Activated naive CD8-positive, alpha-beta T cell treated with anti-CD3 and anti-CD28 coated beads, Interleukin-2, amount 50 U/mL, for 24 hours (primary cell): ENCODE data around the gene HOXA7.

Experiments
- ATAC-seq: fragments of 150-1000 bp; cut with Tn5 transposase; one replicate; pipeline ENCODE4 v1.10.0; 2021
- DNase-seq: peaks from one replicate; pipeline ENCODE4 v3.0.0; 2021
- H3K27ac Mint-ChIP-seq: one replicate; pipeline ENCODE4 v1.8.0; 2021; ENCODE audit warnings: mild to moderate bottlenecking, mixed read lengths
- H3K27me3 Mint-ChIP-seq: one replicate; pipeline ENCODE4 v1.8.0; 2021; ENCODE audit warnings: mixed read lengths
- H3K36me3 Mint-ChIP-seq: one replicate; pipeline ENCODE4 v1.8.0; 2021; ENCODE audit warnings: low read depth, mixed read lengths
- H3K4me1 Mint-ChIP-seq: one replicate; pipeline ENCODE4 v1.8.0; 2021; ENCODE audit warnings: mixed read lengths
- H3K4me3 Mint-ChIP-seq: one replicate; pipeline ENCODE4 v1.8.0; 2021; ENCODE audit warnings: mild to moderate bottlenecking, moderate library complexity, mixed read lengths
- H3K9me3 Mint-ChIP-seq: one replicate; pipeline ENCODE4 v1.8.0; 2021; ENCODE audit warnings: mixed read lengths

HOXA7 gene

GRCh38 chr7:27128776-27129728 lies 27.4 kb downstream of the HOXA7 start:
- H3K27ac Mint-ChIP-seq: no peak overlapping the region
- DNase-seq (no peak), ATAC-seq (no peak)
- H3K27me3 Mint-ChIP-seq: peaks cover 49% of the 10 kb centered on the region
- no peaks in the 10 kb centered on the region for H3K9me3 Mint-ChIP-seq
- no peaks in the 10 kb centered on the region for H3K36me3 Mint-ChIP-seq
- no peak overlapping the region for H3K4me3 Mint-ChIP-seq
- peaks cover 10% of the 10 kb centered on the region for H3K4me1 Mint-ChIP-seq

- H3K27me3 Mint-ChIP-seq: peaks cover 40% of the 10 kb centered on the region
- no peak overlapping the region for H3K4me3 Mint-ChIP-seq
- H3K36me3 Mint-ChIP-seq: no peaks in the 10 kb centered on the region
Observed at GRCh38 chr7:27128034-27128433, 28.4 kb downstream of the HOXA7 start.

DNA sequence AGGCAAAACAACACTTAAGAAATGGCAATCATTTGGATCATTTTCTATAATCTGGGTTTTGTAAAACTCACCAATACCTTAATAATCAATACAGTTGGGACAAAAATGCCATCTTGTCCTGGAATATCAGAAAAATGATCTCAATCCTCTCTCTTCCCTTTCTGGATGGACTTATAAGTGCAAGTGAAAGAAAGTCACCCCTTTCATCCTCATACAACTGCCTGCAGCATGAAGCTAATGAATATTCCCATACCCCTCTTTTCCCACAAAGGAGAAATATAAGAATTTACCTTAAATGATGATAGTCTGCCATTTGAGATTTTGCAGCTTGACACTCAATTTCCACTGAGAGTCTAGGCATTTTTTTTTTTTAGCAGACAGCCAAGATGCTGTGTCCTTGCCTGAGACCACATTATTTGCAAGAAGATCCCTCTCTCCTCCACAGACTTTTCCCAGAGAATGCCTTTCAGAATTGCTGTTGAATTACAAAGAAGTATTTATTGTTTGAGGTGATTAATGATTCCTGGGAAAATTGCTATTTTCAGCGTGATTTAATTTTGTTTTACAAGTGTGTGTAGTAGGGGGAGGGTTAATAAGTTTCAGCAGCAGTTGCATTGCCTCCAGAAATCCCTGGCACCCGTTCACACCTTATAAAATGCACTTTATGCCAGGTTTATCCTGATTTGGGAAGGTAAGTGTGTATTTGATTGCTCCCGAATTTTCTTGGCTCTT lies 29.7 kb downstream of the HOXA7 start:
- Mint-ChIP-seq H3K4me1 (peaks cover 4% of the 10 kb centered on the region), H3K36me3 (no peaks in the 10 kb centered on the region), H3K27me3 (peaks cover 31% of the 10 kb centered on the region), H3K27ac (no peak overlapping the region), H3K4me3 (no peak overlapping the region), H3K9me3 (no peaks in the 10 kb centered on the region)
- ATAC-seq (no peak), DNase-seq (no peak)

More at GRCh38 chr7:27128034-27128433, 28.4 kb downstream of the HOXA7 start:
- H3K4me1 Mint-ChIP-seq: peaks cover 4% of the 10 kb centered on the region
- no peaks in the 10 kb centered on the region for H3K9me3 Mint-ChIP-seq
- H3K27ac Mint-ChIP-seq: no peak overlapping the region
- DNase-seq: no peak
- no peak for ATAC-seq

GRCh38 chr7:27125986-27126394 lies 30.5 kb downstream of the HOXA7 start:
- no peaks in the 10 kb centered on the region for H3K36me3 Mint-ChIP-seq
- peaks cover 26% of the 10 kb centered on the region for H3K27me3 Mint-ChIP-seq
- no peak overlapping the region for H3K4me3 Mint-ChIP-seq
- no peak overlapping the region for H3K27ac Mint-ChIP-seq
- H3K9me3 Mint-ChIP-seq: no peaks in the 10 kb centered on the region
- no peak for ATAC-seq
- no peak for DNase-seq
- no peaks in the 10 kb centered on the region for H3K4me1 Mint-ChIP-seq

DNA sequence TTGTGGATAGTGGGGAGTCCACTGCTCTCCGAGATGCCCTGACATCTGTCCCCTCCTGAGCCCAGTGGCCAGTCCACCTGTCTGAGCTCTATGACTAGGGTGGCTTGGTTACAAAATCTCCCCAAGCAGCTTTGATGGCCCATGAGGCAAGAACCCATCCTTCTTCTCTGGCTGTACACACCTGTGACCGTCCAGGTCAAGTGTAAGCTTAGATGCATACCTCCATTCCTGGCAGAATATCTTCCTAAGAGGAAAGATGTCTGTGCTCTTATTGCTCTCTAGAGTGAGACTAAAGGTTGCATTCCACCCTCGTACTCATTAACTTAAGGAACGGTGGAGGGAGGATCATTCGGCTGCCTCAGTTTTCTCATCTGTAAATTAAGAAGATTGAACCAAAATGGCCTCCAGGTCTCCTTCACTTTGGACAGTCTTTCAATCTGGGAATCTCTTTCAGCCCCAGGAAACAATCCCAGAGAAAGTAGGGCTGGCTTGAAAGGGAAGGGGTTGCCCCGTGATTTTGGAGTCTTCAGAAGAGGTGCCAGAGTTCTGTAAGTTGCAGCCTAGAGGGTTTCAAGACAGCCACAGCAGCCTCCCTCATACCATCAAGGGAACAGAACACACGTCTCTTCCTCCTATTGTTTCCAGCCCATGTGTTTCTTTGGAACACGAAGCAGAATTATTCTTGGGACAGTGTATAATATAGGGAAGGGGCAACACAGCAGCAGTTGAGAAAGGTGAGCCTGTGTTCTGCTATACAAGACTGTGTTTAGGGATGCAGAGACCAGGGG lies 31.4 kb downstream of the HOXA7 start:
- Mint-ChIP-seq H3K27me3 (peaks cover 26% of the 10 kb centered on the region), H3K4me3 (no peak overlapping the region), H3K4me1 (no peaks in the 10 kb centered on the region), H3K27ac (no peak overlapping the region), H3K9me3 (no peaks in the 10 kb centered on the region), H3K36me3 (no peaks in the 10 kb centered on the region)
- ATAC-seq: no peak
- no peak for DNase-seq

DNA sequence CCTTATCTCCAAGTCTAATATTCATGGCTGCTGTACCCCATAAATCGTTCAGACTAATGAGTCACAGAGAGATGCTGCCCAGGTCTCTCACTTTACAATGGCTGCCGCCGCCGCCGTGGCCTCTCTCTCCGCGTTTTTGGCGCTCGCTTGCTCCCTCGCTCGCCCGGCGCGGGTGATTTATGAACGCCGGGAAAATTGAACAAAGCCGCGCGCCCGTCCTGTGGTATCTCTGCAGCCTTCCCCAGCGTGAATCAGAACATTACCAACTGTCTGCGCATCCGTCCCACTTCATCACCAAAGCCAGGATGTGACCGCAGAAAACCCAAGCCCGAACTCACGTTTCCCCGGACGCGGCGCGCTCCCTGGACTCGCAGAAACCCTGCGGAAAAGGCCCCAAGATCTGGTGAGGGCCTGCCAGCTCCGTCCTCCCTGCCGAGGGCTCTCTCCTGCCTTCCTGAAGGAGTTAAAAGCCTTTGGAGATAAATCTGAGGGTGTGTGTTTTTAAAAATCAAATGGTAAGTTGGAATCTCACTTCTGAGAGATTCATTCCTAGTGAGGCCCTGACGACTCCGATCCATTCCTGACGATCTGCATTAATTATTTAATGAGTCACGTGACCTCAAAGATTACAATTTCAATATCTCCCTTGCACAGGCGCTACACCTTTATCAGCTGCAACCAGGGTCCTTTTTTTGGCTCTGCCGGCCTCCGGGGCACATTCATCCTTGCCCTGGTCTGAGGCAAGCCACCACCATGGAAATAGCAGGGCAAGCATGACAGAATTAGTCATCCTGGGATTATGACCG lies 32.2 kb downstream of the HOXA7 start:
- DNase-seq (no peak), ATAC-seq (no peak)
- Mint-ChIP-seq H3K4me3 (no peak overlapping the region), H3K9me3 (no peaks in the 10 kb centered on the region), H3K36me3 (no peaks in the 10 kb centered on the region), H3K27ac (no peak overlapping the region), H3K27me3 (peaks cover 22% of the 10 kb centered on the region), H3K4me1 (no peaks in the 10 kb centered on the region)

DNA sequence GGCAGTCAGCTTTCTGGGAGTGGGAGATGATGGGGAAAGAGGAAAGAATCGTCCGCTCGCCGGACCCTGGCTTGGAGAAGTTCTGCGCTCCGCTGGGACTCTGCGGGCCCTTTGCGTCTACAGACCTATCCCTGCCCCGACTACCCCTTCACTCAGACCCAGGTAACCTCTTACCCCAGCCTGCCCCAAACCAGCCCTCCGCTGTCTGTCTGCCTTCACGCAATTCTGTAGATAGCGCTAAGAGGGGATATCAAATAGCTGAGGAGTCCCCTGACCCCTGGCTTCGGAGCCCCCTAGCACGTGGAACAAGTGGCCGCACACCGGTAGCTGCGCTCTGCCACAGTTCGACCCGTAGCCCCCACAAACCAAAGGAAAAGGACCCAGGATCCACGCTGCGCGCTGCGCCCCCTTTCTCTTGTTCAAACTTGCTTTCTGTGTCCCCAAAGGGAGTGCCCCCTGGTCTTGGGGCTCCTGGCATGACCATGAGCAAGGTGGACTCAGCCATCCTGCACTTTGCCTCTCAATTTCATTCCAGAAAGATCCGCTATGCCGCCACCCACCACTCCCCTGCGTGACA lies 32.9 kb downstream of the HOXA7 start:
- Mint-ChIP-seq H3K9me3 (no peaks in the 10 kb centered on the region), H3K27me3 (peaks cover 18% of the 10 kb centered on the region), H3K4me3 (no peak overlapping the region), H3K27ac (no peak overlapping the region), H3K4me1 (no peaks in the 10 kb centered on the region), H3K36me3 (no peaks in the 10 kb centered on the region)
- ATAC-seq (no peak), DNase-seq (no peak)

DNA sequence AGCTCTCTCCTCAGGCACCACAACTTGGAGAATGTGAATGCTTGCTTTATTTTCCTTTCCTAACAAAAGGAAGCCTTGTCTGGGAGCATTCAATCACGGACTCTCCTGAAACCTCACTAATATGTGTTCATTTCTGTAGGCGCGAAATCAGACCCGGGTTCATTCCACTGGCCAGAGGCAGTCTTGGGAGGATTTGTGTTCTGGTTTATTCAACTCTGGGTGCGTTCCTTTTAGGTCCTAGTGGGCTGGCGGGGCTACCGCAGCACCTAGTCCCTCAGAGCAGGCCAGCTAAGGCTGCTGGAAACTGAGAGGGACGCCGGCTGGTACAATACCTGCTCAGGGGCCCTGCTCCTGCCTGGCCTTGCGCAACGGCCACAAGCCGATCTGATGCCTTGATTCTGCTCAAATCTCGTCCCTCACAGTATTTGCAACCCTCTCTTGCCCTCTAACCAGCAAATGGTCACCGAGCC lies 33.4 kb downstream of the HOXA7 start:
- no peak for DNase-seq
- H3K4me3 Mint-ChIP-seq: no peak overlapping the region
- peaks cover 18% of the 10 kb centered on the region for H3K27me3 Mint-ChIP-seq
- H3K9me3 Mint-ChIP-seq: no peaks in the 10 kb centered on the region
- no peak overlapping the region for H3K27ac Mint-ChIP-seq
- no peaks in the 10 kb centered on the region for H3K4me1 Mint-ChIP-seq
- ATAC-seq: no peak
- no peaks in the 10 kb centered on the region for H3K36me3 Mint-ChIP-seq

DNA sequence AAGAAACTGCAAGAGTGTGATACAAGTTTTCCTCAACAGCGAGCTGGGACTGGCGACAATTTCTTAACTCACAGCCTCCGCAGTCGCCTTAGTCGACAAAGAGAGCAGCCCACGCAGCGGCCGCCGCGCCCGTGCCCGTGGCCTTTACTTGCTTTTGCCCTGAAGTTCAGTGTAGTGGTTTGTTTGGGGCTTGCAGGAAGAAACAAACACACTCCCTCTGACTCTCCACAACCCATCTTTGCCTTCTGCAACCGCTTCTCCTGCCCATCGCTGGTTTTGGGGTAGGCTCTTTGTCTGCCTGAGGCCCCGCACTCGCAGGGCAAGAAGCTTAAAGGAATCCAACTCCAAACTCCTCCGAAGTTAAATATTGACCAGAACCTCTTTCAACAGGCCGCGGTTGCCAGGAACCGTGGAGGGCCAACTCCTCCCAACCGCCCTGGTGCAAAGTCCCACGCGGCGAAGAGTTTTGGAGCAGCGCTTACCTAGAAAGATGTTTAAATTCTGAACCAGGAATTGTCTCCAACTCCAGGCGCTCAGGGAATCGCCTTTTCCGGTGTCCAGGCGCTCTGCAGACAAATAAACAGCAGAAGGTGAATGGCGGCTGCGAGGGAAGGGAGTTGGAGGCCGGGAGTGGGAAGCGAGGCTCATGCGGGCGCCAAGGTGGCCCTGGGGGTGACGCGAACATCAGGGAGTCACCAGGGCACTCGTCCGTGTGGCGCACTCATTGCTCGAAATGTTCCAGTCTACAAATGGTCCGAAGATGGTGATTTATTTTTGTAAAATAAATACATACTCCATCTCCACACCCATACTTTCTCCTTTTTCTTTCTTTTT lies 34.2 kb downstream of the HOXA7 start:
- H3K36me3 Mint-ChIP-seq: no peaks in the 10 kb centered on the region
- no peaks in the 10 kb centered on the region for H3K9me3 Mint-ChIP-seq
- peaks cover 16% of the 10 kb centered on the region for H3K27me3 Mint-ChIP-seq
- DNase-seq (no peak), ATAC-seq (no peak)
- H3K4me1 Mint-ChIP-seq: no peaks in the 10 kb centered on the region
- H3K4me3 Mint-ChIP-seq: no peak overlapping the region
- no peak overlapping the region for H3K27ac Mint-ChIP-seq

GRCh38 chr7:27121684-27122076 lies 34.8 kb downstream of the HOXA7 start:
- Mint-ChIP-seq H3K27me3 (peaks cover 10% of the 10 kb centered on the region), H3K36me3 (no peaks in the 10 kb centered on the region), H3K4me1 (no peaks in the 10 kb centered on the region), H3K27ac (no peak overlapping the region), H3K4me3 (no peak overlapping the region), H3K9me3 (no peaks in the 10 kb centered on the region)
- no peak for DNase-seq
- ATAC-seq: no peak

DNA sequence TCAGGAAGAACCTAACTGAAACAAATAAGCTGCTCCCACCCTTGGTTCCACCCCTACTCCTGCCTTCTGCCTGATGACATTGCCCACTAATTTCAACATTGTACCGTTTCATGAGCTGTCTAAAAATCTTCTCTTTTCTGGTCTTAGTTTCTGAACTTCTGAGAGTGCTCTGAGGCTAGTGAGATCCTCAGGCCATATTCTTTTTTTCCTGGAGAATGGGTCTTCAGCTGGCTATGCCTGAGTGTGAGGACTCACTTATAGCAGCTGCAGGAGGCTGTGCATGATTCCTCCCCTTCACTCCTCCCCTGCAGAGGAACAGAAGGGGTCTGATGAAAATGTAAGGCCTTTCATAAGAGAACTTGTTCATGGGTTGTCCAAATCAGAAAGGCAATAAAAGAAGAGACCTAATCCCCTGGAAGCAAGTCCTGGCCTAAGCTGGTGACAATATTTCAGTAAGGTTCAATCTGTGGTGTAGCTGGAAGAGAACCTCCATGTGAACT lies 37.0 kb downstream of the HOXA7 start:
- no peaks in the 10 kb centered on the region for H3K9me3 Mint-ChIP-seq
- no peak for DNase-seq

DNA sequence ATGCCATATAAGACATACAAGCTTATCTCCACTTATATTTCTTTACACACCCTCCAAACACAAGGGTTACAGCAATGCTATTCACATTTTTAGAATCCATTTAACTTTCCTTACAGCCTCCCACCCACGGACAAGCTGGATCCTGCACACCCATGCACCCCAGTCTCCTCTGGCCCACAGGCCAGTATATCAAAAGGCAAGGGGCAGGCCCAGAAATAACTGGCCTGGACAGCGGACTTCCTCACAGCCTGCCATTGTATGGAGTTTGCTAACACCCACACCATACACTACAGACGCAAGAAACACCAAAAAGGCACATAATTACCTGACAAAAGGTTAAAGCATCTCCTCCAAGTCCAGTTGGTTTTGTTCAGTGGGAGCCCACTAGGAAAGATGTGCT lies 37.9 kb downstream of the HOXA7 start:
- DNase-seq: no peak
- no peaks in the 10 kb centered on the region for H3K4me1 Mint-ChIP-seq
- no peak overlapping the region for H3K4me3 Mint-ChIP-seq
- no peaks in the 10 kb centered on the region for H3K27me3 Mint-ChIP-seq
- no peak overlapping the region for H3K27ac Mint-ChIP-seq
- no peaks in the 10 kb centered on the region for H3K36me3 Mint-ChIP-seq
- no peaks in the 10 kb centered on the region for H3K9me3 Mint-ChIP-seq
- ATAC-seq: no peak

More for the DNA sequence above, 37.0 kb downstream of the HOXA7 start:
- Mint-ChIP-seq H3K27me3 (peaks cover 1% of the 10 kb centered on the region), H3K4me3 (no peak overlapping the region), H3K27ac (no peak overlapping the region), H3K36me3 (no peaks in the 10 kb centered on the region), H3K4me1 (no peaks in the 10 kb centered on the region)
- no peak for ATAC-seq
